CD14-positive monocyte (primary cell): Measurements from ENCODE around the gene LAMTOR1. TPM values are rescaled to one million over a fixed set of nuclear protein-coding genes. Genes with fewer than 3 reads are reported as not detected.
"Not testable (repeated sequence)": the region's sequence is repeated elsewhere in the genome, so short reads cannot be mapped to it uniquely, and the experiment has no call there.

Experiments used
- DNase-seq, 3 donors: peaks; one replicate each; pipeline ENCODE4 v3.0.0-alpha.2; 2011 to 2022
- H2AFZ ChIP-seq: 2 replicates; pipeline ENCODE4 v1.6.0; 2012; ENCODE audit warnings: mild to moderate bottlenecking, low read depth, low read length, inconsistent platforms; ENCODE audit not compliant: insufficient read depth, poor library complexity, severe bottlenecking
- H3K27ac ChIP-seq, 2 donors: 1 replicate in 1 of 2; 2 replicates in 1 of 2; pipeline ENCODE4 v1.5.1; 2012 to 2013; ENCODE audit warnings: low read length in 2 of 2, control low read depth in 1 of 2, inconsistent platforms in 1 of 2, low read depth in 1 of 2, mild to moderate bottlenecking in 1 of 2
- H3K27me3 ChIP-seq, 2 donors: one replicate each; pipeline versions ENCODE4 v1.6.0 to v1.6.1; 2011 to 2013; ENCODE audit warnings: low read length in 2 of 2; ENCODE audit not compliant: control insufficient read depth in 2 of 2, insufficient read depth in 2 of 2
- H3K36me3 ChIP-seq, 2 donors: replicated peaks in 1 of 2; 1 replicate in 1 of 2; 2 replicates in 1 of 2; pipeline versions ENCODE4 v1.5.1 to v1.6.1; 2012 to 2013; ENCODE audit warnings: low read length in 2 of 2, control low read depth in 1 of 2, inconsistent platforms in 1 of 2, mild to moderate bottlenecking in 1 of 2; ENCODE audit not compliant: insufficient read depth in 2 of 2, control insufficient read depth in 1 of 2
- H3K4me1 ChIP-seq, 2 donors: 1 replicate in 1 of 2; 2 replicates in 1 of 2; pipeline versions ENCODE4 v1.5.1 to v1.6.1; 2012 to 2013; ENCODE audit warnings: low read length in 2 of 2, control low read depth in 1 of 2, inconsistent platforms in 1 of 2, mild to moderate bottlenecking in 1 of 2, moderate library complexity in 1 of 2; ENCODE audit not compliant: insufficient read depth in 2 of 2, control insufficient read depth in 1 of 2
- H3K4me2 ChIP-seq: replicated peaks from 2 replicates; pipeline ENCODE3; 2012; ENCODE audit warnings: low read length, moderate library complexity, mild to moderate bottlenecking; ENCODE audit not compliant: poor library complexity, severe bottlenecking; ENCODE audit errors: extremely low read depth
- H3K4me3 ChIP-seq, 3 experiments: fragments of 200-600 bp in 1 of 3; sonication (generic) in 1 of 3; replicated peaks in 1 of 3; 1 replicate in 2 of 3; 2 replicates in 1 of 3; pipeline ENCODE4 v1.5.1; 2011 to 2013; ENCODE audit warnings: low read length in 3 of 3, mild to moderate bottlenecking in 3 of 3, control low read depth in 2 of 3, low read depth in 2 of 3, inconsistent platforms in 1 of 3, moderate library complexity in 1 of 3
- H3K79me2 ChIP-seq: 2 replicates; pipeline ENCODE4 v1.6.0; 2012; ENCODE audit warnings: mild to moderate bottlenecking, control low read depth, inconsistent platforms, low read length, moderate library complexity; ENCODE audit not compliant: insufficient read depth
- H3K9ac ChIP-seq: 2 replicates; pipeline ENCODE4 v1.6.0; 2017; ENCODE audit warnings: low read length, mild to moderate bottlenecking; ENCODE audit not compliant: insufficient read depth, poor library complexity, severe bottlenecking
- H3K9me3 ChIP-seq, 2 donors: replicated peaks in 1 of 2; 1 replicate in 1 of 2; 2 replicates in 1 of 2; pipeline versions ENCODE4 v1.5.1 to v1.6.1; 2012 to 2013; ENCODE audit warnings: low read length in 2 of 2, control low read depth in 1 of 2; ENCODE audit not compliant: control insufficient read depth in 1 of 2, insufficient read depth in 1 of 2
- H4K20me1 ChIP-seq: 2 replicates; pipeline ENCODE4 v1.6.0; 2012; ENCODE audit warnings: mild to moderate bottlenecking, low read length, control low read depth, moderate library complexity; ENCODE audit not compliant: insufficient read depth
- H3K27ac Mint-ChIP-seq, 7 donors: one replicate each; pipeline ENCODE4 v1.8.0; 2020; ENCODE audit warnings: mild to moderate bottlenecking in 7 of 7, mixed read lengths in 7 of 7, moderate library complexity in 6 of 7, inconsistent platforms in 2 of 7
- H3K27me3 Mint-ChIP-seq, 3 donors: one replicate each; pipeline ENCODE4 v1.8.0; 2021 to 2022; ENCODE audit warnings: low read depth in 3 of 3, mild to moderate bottlenecking in 3 of 3, mixed read lengths in 3 of 3, moderate library complexity in 3 of 3, inconsistent platforms in 1 of 3
- H3K36me3 Mint-ChIP-seq, 2 donors: one replicate each; pipeline ENCODE4 v1.8.0; 2020; ENCODE audit warnings: mixed read lengths in 2 of 2, inconsistent platforms in 1 of 2, mild to moderate bottlenecking in 1 of 2
- H3K4me1 Mint-ChIP-seq: one replicate; pipeline ENCODE4 v1.8.0; 2020; ENCODE audit warnings: mild to moderate bottlenecking, mixed read lengths
- H3K4me3 Mint-ChIP-seq, 2 donors: one replicate each; pipeline ENCODE4 v1.8.0; 2020; ENCODE audit warnings: mild to moderate bottlenecking in 2 of 2, mixed read lengths in 2 of 2, moderate library complexity in 1 of 2
- H3K9me3 Mint-ChIP-seq, 7 donors: one replicate each; pipeline ENCODE4 v1.8.0; 2020 to 2022; ENCODE audit warnings: mixed read lengths in 7 of 7, mild to moderate bottlenecking in 6 of 7, moderate library complexity in 6 of 7, inconsistent platforms in 2 of 7
- WGBS: methylation state at CpG from one replicate; pipeline ENCODE4 v1.1.5; 2013; ENCODE audit warnings: missing lambda C conversion rate; ENCODE audit not compliant: insufficient coverage; 5-methylcytosine and 5-hydroxymethylcytosine counted together
- intact Hi-C, 2 donors: fragments of 100-400 bp; cut with micrococcal nuclease; formaldehyde crosslinking; loops; one replicate each; pipeline versions ENCODE4 v1.15.0 to v1.15.1; 2023
- polyA plus RNA-seq, 3 donors: library from polyadenylated mRNA; depleted of rRNA in 1 of 3; unstranded in 2 of 3; stranded (reverse) in 1 of 3; fragments of 300-500 nt in 2 of 3; fragments of >200 nt in 1 of 3; fragmentation: Illumina TruSeq in 2 of 3; gene quantifications; 1 replicate in 2 of 3; 2 replicates in 1 of 3; pipeline ENCODE4 v1.2.3, GENCODE V29; 2012 to 2021
- TF ChIP-seq, protein P1 (sequence below): fragments of 200-600 bp; IDR thresholded peaks from one replicate; pipeline ENCODE4 v1.8.0; 2022; ENCODE audit warnings: antibody characterized with exemption, mild to moderate bottlenecking

The LAMTOR1 gene
- polyA plus RNA-seq, 3 donors, result 224 to 292 (median 256) TPM

DNA sequence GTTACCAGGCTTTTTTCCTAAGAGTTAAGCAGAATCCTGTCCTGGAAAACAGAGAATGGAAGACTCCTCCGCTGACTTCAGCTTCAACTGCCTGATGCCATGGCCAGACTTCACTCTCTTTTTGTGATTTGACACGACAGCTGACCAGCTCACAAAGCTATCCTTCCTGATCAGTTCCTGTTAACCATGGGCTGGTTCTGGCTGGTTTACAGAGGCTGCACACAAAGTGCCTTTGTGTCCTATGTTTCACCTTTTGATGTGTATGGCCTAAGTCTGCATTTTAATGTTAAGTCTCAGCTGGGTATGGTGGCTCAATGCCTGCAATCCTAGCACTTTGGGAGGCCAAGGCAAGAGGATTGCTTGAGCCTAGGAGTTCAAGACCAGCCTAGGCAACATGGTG lies 43.5 kb upstream of the LAMTOR1 start:
- Histone ChIP-seq H3K4me3 (no peak overlapping the region), H3K79me2 (no peaks in the 10 kb centered on the region), H3K4me2 (no peak overlapping the region), H3K4me1 (peaks cover 15 to 21% of the 10 kb centered on the region in 2 donors), H2AFZ (no peak overlapping the region), H3K9ac (no peak overlapping the region), H3K27me3 (no peaks in the 10 kb centered on the region), H3K9me3 (no peaks in the 10 kb centered on the region), H3K36me3 (peaks cover 2 to 5% of the 10 kb centered on the region in 2 donors), H4K20me1 (no peaks in the 10 kb centered on the region), H3K27ac (no peak overlapping the region)
- Mint-ChIP-seq H3K27ac (peak overlapping the region in 1 of 7 donors; percentile 63), H3K9me3 (no peaks in the 10 kb centered on the region), H3K36me3 (peaks cover 6 to 7% of the 10 kb centered on the region in 2 donors), H3K4me1 (peaks cover 18% of the 10 kb centered on the region), H3K4me3 (no peak overlapping the region), H3K27me3 (peaks cover 1 to 5% (median 3%) of the 10 kb centered on the region in 3 donors)
- DNase-seq, result no peak
- TF ChIP-seq, protein P1, sequence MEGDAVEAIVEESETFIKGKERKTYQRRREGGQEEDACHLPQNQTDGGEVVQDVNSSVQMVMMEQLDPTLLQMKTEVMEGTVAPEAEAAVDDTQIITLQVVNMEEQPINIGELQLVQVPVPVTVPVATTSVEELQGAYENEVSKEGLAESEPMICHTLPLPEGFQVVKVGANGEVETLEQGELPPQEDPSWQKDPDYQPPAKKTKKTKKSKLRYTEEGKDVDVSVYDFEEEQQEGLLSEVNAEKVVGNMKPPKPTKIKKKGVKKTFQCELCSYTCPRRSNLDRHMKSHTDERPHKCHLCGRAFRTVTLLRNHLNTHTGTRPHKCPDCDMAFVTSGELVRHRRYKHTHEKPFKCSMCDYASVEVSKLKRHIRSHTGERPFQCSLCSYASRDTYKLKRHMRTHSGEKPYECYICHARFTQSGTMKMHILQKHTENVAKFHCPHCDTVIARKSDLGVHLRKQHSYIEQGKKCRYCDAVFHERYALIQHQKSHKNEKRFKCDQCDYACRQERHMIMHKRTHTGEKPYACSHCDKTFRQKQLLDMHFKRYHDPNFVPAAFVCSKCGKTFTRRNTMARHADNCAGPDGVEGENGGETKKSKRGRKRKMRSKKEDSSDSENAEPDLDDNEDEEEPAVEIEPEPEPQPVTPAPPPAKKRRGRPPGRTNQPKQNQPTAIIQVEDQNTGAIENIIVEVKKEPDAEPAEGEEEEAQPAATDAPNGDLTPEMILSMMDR, result no peak
- 50% methylated on average over 2 of the region's 2 CpGs for WGBS
- intact Hi-C loops, result no loop called here

DNA sequence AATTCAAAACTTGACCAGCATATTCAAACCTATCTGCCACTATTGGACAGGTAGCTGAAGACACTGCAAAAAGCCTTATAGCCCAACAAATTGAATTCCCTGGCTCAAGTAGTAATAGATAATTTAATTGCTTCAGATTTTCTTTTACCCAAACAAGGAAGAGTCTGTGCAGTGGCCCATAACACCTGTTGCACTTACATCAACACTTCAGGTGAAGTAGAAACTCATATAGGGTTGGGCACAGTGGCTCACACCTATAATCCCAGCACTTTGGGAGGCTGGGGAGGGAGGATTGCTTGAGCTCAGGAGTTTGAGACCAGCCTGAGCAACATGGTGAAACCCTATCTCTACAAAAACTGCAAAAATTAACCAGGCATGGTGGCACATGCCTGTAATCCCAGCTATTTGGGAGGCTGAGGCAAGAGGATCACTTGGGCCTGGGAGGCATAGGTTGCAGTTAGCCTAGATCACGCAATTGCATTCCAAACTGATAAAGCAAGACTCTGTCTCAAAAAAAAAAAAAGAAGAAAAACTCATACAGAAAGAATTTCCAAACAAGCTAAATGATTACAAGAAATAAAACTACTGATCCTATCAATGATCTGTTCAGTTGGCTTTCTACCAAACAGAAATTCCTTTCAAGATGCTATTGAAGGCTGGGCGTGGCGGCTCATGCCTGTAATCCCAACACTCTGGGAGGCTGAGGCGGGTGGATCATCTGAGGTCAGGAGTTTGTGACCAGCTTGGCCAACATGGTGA lies 41.9 kb upstream of the LAMTOR1 start:
- TF ChIP-seq, protein P1, result no peak
- 90% methylated on average over 4 of the region's 4 CpGs for WGBS
- intact Hi-C loops, result loop anchor here in 1 of 2 donors (2.0 to 5.0 kb wide), 2 partner anchors 43 to 120 kb away; partner anchors contain the start of gene LAMTOR1

GRCh38 chr11:72142543-72142942 lies 39.4 kb upstream of the LAMTOR1 start:
- not testable (repeated sequence) for H3K4me2 ChIP-seq, H3K9me3 Mint-ChIP-seq, H3K9ac ChIP-seq, H3K4me3 Mint-ChIP-seq, H4K20me1 ChIP-seq, DNase-seq, H3K9me3 ChIP-seq, H3K27me3 Mint-ChIP-seq, H2AFZ ChIP-seq, H3K27me3 ChIP-seq, H3K4me3 ChIP-seq
- peak overlapping the region in 1 of 2 donors; percentile 55 for H3K27ac ChIP-seq
- Mint-ChIP-seq H3K27ac (peak overlapping the region in 6 of 7 donors; percentile 53 to 85 (median 74)), H3K4me1 (peaks cover 55% of the 10 kb centered on the region), H3K36me3 (peaks cover 36 to 48% of the 10 kb centered on the region in 2 donors)
- peaks cover 56 to 61% of the 10 kb centered on the region in 2 donors for H3K4me1 ChIP-seq
- H3K36me3 ChIP-seq, result peaks cover 38 to 42% of the 10 kb centered on the region in 2 donors
- WGBS, result no CpG with 5 or more reads among the region's 1 CpG
- intact Hi-C loops, result loop anchor here in 1 of 2 donors (5.0 kb wide), 1 partner anchor 40 kb away; the partner anchor contains the start of gene LAMTOR1
- peaks cover 25% of the 10 kb centered on the region for H3K79me2 ChIP-seq

More for the DNA sequence above, 41.9 kb upstream of the LAMTOR1 start:
- Histone ChIP-seq H3K79me2 (peaks cover under 1% of the 10 kb centered on the region), H3K9me3 (no peaks in the 10 kb centered on the region), H3K36me3 (peaks cover 18 to 21% of the 10 kb centered on the region in 2 donors), H3K4me2 (no peak overlapping the region), H3K4me3 (no peak overlapping the region), H4K20me1 (no peaks in the 10 kb centered on the region), H3K27ac (no peak overlapping the region), H3K27me3 (no peaks in the 10 kb centered on the region), H3K4me1 (peaks cover 32 to 37% of the 10 kb centered on the region in 2 donors), H2AFZ (no peak overlapping the region), H3K9ac (no peak overlapping the region)
- Mint-ChIP-seq H3K4me1 (peaks cover 32% of the 10 kb centered on the region), H3K27me3 (peaks cover 0 to 2% (median 0%) of the 10 kb centered on the region in 3 donors), H3K4me3 (no peak overlapping the region), H3K36me3 (peaks cover 20 to 23% of the 10 kb centered on the region in 2 donors), H3K9me3 (no peaks in the 10 kb centered on the region), H3K27ac (no peak overlapping the region)
- no peak for DNase-seq
